Activated CD4-positive, alpha-beta T cell treated with anti-CD3 and anti-CD28 coated beads for 48 hours (primary cell): ENCODE measurements around the gene GRPR.

Experiments used
- DNase-seq: peaks from one replicate; pipeline ENCODE4 v3.0.0-alpha.2; 2020

Gene GRPR

GRCh38 chrX:16186380-16187007 lies 63.1 kb downstream of the GRPR start:
- DNase-seq: no peak

- DNase-seq: no peak
Measured at GRCh38 chrX:16187024-16187760, 63.8 kb downstream of the GRPR start.

- no peak for DNase-seq
Measured at GRCh38 chrX:16188687-16189086, 65.3 kb downstream of the GRPR start.

GRCh38 chrX:16191605-16192004 lies 68.2 kb downstream of the GRPR start:
- DNase-seq: no peak

- no peak for DNase-seq
Measured at GRCh38 chrX:16196829-16197228, 73.5 kb downstream of the GRPR start.

- no peak for DNase-seq
Measured at GRCh38 chrX:16199343-16199742, 76.0 kb downstream of the GRPR start.

GRCh38 chrX:16202943-16203342 lies 79.6 kb downstream of the GRPR start:
- DNase-seq: no peak
